ENCODE measurements around the gene TOMM5. TPM values are rescaled to one million over a fixed set of nuclear protein-coding genes. Genes with fewer than 3 reads are reported as not detected.

The TOMM5 gene
- total RNA-seq, 1 donor from 2014 or later = 77.8 TPM

GRCh38 chr9:37625036-37625757 lies 32.8 kb upstream of the TOMM5 start:
- no peak for ATAC-seq (ENCODE audit: low read depth)
- Mint-ChIP-seq H3K27ac (no peak overlapping the region), H3K4me3 (no peak overlapping the region), H3K36me3 (ENCODE audit: low read depth) (no peaks in the 10 kb centered on the region), H3K9me3 (no peaks in the 10 kb centered on the region), H3K27me3 (no peaks in the 10 kb centered on the region), H3K4me1 (no peaks in the 10 kb centered on the region)
- DNase-seq = no peak
- ChIA-PET CTCF (no interaction called here), POLR2A (no interaction called here)
- TF ChIP-seq CTCF (IDR thresholded peaks at IDR 0.05) = no peak
- intact Hi-C loops (cut with micrococcal nuclease) = no loop called here

- no peak overlapping the region for H3K4me3 Mint-ChIP-seq
- no peaks in the 10 kb centered on the region for H3K4me1 Mint-ChIP-seq
- no peaks in the 10 kb centered on the region for H3K36me3 Mint-ChIP-seq (ENCODE audit: low read depth)
- POLR2A ChIA-PET = no interaction called here
- CTCF ChIA-PET = no interaction called here
- intact Hi-C loops (cut with micrococcal nuclease) = no loop called here
- no peak for TF ChIP-seq CTCF (IDR thresholded peaks at IDR 0.05)
- no peaks in the 10 kb centered on the region for H3K9me3 Mint-ChIP-seq
- DNase-seq (no peak), ATAC-seq (ENCODE audit: low read depth) (no peak)
- H3K27ac Mint-ChIP-seq = no peak overlapping the region
- H3K27me3 Mint-ChIP-seq = no peaks in the 10 kb centered on the region
These were observed 31.7 kb upstream of the TOMM5 start for GRCh38 chr9:37624073-37624472.

GRCh38 chr9:37623267-37623666 lies 30.9 kb upstream of the TOMM5 start:
- POLR2A ChIA-PET = no interaction called here
- no peaks in the 10 kb centered on the region for H3K4me1 Mint-ChIP-seq
- ATAC-seq (ENCODE audit: low read depth) (no peak), DNase-seq (no peak)
- no peak for TF ChIP-seq CTCF (IDR thresholded peaks at IDR 0.05)
- H3K36me3 Mint-ChIP-seq (ENCODE audit: low read depth) = no peaks in the 10 kb centered on the region
- no peaks in the 10 kb centered on the region for H3K9me3 Mint-ChIP-seq
- no peak overlapping the region for H3K27ac Mint-ChIP-seq
- H3K4me3 Mint-ChIP-seq = no peak overlapping the region
- CTCF ChIA-PET = no interaction called here
- intact Hi-C loops (cut with micrococcal nuclease) = no loop called here
- H3K27me3 Mint-ChIP-seq = no peaks in the 10 kb centered on the region

- Mint-ChIP-seq H3K36me3 (ENCODE audit: low read depth) (no peaks in the 10 kb centered on the region), H3K9me3 (no peaks in the 10 kb centered on the region), H3K27ac (no peak overlapping the region), H3K27me3 (no peaks in the 10 kb centered on the region), H3K4me1 (no peaks in the 10 kb centered on the region), H3K4me3 (no peak overlapping the region)
- intact Hi-C loops (cut with micrococcal nuclease) = no loop called here
- DNase-seq (no peak), ATAC-seq (ENCODE audit: low read depth) (no peak)
- no peak for TF ChIP-seq CTCF (IDR thresholded peaks at IDR 0.05)
- ChIA-PET POLR2A (no interaction called here), CTCF (no interaction called here)
These were observed 30.1 kb upstream of the TOMM5 start for GRCh38 chr9:37622462-37622861.

GRCh38 chr9:37621273-37622121 lies 29.1 kb upstream of the TOMM5 start:
- POLR2A ChIA-PET = no interaction called here
- DNase-seq (no peak), ATAC-seq (ENCODE audit: low read depth) (no peak)
- no peaks in the 10 kb centered on the region for H3K36me3 Mint-ChIP-seq (ENCODE audit: low read depth)
- TF ChIP-seq CTCF (IDR thresholded peaks at IDR 0.05) = no peak
- no peak overlapping the region for H3K27ac Mint-ChIP-seq
- intact Hi-C loops (cut with micrococcal nuclease) = no loop called here
- H3K9me3 Mint-ChIP-seq = no peaks in the 10 kb centered on the region
- no peaks in the 10 kb centered on the region for H3K4me1 Mint-ChIP-seq
- no peaks in the 10 kb centered on the region for H3K27me3 Mint-ChIP-seq
- CTCF ChIA-PET = no interaction called here
- no peak overlapping the region for H3K4me3 Mint-ChIP-seq
